HG03066 (cell line): ENCODE data around the gene QDPR.

Source experiments
- ATAC-seq: cut with Tn5 transposase; IDR thresholded peaks from one replicate; pipeline ENCODE4 v1.9.1; 2021; ENCODE audit warnings: low read depth; ENCODE audit not compliant: unreplicated experiment

Gene QDPR

DNA sequence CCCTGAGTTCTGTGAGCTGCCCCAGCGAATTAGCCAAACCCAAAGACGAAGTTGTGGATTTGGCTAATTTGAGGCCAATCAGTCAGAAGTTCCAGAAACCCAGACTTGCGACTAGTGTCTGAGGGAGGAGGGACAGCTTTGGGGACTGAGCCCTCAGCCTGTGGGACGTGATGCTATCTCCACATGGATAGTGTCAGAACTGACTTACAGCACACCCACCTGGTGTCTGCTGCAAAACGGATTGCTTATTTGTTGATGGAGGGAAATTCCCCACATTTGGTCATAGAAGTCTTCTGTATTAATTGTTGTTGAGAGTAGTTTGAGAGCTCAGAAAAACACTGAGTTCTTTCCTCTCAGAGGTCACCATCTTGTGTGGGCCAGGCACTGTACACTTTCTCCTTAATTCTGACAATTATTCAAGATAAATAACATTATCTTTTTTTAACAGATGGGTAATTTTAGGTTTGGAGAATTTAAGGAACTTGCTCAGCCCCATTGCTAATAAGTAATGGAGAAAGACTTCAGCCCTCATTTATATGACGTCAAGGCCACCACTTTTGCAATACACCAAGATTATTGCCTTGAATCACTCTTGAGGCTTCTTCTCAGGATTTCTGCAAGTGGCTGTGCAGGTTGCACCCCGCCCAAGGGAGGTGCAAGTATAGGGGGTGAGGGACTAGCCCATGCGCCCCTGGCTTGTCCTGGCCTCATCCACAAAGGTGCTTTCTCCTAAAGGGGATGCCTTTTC is 19.8 kb upstream of the QDPR start:
- no peak for ATAC-seq

DNA sequence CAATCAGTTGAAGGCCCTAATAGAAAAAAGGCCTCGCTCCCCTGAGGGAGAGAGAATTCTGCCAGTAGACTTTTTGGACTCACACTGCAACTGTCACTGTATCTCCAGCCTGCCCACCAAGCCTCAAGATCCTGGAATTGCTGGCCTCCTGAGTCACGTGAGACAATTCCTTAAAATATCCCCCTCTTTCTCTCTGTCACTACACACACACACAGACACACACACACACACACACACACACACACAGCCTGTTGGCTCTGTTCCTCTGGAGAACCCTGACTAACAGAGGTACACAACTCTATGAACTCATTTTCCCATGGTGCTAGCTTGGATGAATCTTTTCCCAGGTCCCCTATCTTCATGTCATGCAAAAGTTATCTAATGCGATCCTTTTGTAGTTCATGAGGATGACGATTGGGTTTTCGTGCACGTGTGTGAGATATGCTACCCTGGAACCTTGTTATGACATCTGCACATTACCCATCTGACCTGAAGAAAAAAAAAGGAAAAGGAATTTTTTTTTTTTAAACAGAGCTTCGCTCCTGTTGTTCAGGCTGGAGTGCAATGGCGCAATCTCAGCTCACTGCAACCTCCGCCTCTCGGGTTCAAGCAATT is 16.8 kb upstream of the QDPR start:
- ATAC-seq: no peak

DNA sequence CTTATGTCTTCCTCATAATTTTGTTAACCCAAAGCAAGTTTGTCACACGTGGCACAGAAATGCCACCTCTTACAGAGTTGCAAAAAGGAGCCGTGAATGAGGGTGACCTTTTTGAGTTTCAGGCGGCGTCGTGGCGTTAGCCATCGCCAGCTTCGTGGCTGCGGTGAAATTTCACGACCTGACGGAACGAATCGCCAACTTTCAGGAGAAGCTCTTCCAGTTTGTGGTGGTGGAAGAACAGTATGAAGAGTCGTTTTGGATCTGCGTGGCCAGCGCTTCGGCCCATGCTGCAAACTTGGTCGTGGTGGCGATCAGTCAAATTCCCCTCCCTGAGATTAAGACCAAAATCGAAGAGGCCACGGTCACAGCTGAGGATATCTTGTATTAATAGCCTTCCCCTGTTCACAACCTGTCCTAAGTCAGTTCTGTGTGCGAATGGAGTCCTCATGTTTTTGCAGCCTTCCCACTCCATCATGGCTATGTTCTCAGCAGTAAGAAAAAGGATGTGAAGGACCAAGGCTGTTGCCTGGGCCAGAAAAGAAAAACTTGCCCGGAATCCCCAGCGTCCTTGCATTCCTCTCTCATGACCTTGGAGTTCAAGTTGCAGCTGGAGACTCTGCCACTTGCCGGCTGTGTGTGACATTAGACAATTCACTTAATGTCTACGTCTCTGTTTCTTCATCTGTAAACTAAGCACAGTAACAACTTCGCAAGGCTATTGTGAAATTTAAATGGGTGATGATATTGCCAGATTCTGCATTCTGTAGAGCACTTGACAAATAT is 15.0 kb upstream of the QDPR start:
- no peak for ATAC-seq

DNA sequence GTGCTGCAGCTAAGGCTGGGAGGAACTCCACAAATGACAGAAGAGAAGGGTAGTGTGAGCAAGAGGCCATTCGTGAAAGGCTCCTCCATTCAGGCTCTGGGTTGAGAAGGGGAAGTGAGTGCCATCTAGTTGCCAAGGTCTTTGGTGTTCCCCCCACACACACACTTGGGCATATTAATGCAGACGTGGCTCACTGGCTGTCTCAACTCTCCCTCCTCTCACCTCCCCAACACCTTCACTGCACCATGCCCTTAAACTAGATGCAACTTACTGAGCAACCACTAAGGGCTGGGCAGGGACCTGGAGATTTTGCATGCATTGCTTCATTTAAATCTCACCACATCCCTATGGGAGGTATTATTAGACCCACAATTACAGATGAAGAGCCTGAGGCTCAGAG is 11.8 kb upstream of the QDPR start:
- ATAC-seq: no peak

DNA sequence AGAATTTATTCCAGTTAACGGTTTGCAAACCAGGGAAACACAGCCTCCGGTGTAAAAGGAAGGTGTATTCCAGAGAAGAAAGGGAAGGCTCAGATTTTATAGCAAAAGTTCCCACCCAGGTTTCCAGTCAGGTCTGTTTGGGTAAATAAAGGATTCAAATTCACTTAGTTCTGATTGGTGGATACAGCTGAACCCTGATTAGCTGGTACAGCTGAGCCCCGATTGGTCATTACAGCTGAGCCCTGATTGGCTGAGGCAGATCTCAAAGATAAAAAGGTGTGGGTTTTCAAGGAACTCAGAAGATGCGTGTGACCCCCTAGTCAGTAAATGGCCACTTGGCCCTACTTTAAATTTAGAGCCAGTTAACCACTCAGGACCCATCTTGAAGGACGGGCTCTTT is 9.7 kb upstream of the QDPR start:
- no peak for ATAC-seq

DNA sequence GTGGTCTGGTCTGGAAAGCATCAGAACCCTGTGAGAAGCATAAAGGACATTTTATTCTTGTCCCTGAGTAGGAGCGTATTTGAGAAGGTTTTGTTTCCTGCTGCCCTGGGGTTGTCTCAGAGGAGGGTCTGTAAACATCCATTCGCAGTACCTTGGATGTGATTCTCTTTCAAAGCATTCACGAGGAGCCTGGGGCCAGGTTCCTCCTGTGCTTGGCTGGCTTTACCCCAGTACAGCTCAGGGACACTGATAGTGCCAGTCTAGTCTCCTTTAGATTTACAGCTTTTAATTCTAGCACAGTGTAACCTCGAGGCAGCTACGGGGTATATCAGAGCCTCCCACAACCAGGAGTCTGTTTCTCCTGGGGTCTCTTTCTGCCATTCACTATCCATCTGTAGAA is 5.8 kb upstream of the QDPR start:
- ATAC-seq: no peak

DNA sequence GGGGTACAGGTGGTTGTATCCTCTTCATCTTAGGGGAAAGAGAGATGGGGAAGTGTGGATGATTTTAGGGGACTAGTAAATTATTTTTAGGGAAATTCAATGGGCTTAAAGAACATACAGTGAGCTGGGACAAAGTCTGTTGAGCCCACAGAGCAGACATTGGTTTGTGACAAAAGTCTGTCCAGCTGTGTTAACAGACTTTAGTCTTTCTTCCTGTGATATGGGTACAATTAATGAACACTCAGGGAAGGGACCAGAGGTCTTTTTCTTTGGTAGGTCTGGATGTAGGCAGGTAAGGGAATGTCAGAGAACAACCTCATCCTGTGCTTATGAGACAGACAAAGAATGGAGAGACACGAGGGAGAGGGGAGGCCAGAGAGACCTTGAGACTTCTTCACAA is 5.1 kb upstream of the QDPR start:
- ATAC-seq: no peak

DNA sequence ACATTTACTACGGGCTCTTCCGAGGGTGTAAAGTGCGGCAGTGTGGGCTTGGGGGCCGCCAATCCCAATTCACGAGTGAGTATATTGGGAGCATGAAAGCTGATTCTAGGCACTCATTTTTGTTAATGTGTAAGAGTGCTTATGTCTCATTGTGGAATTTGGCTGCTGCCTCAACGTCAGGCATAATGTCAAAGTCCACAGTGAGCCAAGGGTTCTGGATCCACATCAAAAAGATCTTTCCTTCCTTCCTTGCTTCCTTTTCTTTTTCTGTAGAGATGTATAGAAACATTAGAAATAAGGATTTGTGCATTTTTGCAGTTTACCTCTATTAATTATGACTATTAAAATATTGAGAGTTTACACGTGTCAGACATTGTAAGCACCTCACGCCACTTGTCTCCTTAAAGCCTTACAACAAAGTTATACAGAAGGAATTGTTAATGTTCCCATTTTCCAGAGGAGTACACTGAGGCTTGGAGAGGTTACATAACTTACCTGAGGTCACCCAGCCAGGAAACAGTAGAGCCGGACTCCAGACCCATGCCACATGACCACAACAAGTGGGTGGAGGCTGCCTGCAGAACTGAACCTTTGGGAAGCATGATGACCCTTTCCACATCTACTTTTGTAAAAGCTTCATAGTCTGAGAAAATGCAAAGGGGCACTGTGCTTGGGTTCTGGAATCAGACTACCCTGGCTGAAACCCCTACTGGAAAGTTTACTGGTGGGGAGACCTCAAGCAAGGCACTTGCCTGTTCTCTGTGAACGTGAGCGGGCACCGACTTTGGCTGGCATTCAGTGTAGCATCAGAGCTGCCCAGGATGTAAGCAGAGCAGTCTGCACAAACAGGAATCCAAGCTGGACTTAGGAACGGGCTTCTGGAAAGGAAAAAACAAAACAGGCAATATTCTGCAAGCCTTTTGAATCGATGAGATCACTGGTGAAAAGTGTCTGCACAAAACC is 3.8 kb upstream of the QDPR start:
- ATAC-seq: no peak

DNA sequence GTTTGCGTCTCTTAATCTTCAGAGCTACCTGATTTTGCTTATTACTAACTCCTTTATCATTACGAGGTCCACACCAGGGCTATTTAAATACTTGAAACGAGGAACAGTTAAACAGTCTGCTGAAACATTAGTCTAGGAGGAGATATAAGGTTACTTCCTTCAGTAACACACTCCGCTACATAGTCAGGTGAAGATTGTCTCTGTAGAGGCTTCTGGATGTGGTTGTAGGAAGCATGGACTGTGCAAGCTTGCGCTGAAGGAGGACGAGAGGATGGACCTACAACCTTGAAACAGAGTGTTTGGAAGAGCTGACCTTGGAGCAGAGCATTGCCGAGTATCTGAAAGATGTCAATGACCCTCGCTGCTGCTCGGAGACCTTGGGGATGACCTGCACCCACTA is 3.0 kb upstream of the QDPR start, which contains the start of gene CLRN2:
Gene CLRN2, plus strand, starts transcription at position 301 of the 400 bp plus-strand sequence. CDS start 102 bp downstream, outside the sequence.
- no peak for ATAC-seq

DNA sequence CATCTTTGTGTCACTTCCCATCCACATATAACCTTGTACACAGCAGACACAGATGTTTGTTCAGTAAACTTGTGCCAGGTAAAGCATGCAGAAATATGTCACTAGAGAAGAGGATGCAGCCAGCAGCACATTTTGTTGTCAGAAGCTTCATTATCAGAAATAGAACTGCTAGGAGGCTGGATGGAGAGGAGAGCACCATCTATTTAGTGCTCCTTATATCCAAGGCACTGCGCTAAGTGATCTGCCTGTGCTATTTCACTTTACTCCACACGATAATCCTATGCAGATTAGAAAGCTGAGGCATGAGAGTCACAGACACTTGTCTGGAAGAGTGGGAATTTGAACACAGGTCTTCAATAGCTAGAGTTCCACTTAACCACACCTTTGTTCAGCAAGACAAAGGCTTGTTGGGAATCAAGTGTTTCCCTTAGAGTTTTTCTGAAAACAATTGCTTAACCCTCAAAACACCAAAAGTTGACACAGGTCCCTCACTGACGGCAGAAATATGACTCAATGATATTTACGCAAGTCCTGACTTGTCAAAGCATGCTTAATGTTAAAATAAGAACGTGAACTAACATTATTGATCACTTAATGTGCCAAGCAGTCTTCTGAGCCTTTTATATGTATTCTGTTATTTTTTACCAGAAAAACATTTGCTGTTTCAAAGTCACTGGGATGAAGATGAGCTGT is 1.2 kb upstream of the QDPR start:
- ATAC-seq: no peak

DNA sequence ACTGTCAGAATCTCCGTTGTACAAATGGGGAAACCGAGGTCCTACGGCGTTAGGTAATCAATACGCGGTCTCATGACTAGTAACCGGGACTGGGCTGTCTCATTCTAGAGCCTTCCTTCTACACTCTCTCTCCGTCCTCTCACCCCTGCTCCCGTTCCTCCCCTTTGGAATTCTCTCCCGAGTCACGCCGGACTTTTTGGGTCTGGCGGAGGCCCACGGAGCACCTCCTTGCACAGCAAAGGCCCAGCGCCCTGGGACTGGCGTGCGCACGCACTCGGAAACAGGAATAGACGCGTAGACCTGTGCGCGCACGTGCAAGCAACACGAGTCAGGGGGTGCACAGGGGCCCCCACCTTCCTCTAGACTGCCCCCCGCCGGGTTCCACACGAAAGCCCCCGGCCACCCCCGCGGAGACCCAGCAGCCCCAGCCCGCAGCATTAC is 361 bp downstream of the QDPR start:
- peak; percentile 52 for ATAC-seq

DNA sequence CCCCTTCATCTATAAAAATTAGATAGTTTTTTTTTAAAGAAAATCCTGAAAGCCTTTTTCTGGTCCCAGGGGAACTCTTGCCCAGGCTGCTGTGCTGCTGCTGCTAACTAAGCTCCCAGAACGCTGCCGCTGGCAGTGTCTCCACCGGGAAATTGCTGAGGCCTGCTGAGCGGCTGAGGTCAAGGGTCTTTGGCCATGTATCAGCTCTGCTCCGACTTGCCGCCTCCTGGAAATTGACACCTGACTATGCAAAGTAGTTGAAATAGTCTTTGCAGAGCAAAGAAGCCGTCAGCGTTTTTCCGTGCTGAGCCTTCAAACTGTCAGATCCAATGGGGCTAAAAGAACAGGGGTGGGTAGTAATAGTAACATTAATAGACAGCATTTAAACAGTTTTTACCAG is 839 bp downstream of the QDPR start:
- ATAC-seq: no peak

DNA sequence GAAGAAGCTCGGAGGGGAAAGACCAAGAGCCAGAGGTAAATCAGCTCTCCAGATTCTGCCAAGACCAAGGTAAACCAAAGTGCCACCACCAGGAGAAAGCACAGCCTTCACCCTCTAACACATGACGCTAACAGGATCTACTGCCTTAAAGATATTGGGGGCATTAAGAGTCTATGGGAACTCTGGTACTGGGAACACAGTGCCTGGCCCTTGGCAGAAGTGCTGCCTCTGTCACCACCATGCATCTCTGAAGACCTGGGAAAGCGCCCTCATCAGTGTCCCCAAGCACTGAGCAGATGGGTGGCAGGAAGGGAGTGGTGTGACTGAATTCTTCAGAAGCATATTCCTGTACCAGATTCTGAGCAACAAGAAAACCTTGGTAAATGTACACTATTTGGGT is 1.3 kb downstream of the QDPR start:
- ATAC-seq: no peak

DNA sequence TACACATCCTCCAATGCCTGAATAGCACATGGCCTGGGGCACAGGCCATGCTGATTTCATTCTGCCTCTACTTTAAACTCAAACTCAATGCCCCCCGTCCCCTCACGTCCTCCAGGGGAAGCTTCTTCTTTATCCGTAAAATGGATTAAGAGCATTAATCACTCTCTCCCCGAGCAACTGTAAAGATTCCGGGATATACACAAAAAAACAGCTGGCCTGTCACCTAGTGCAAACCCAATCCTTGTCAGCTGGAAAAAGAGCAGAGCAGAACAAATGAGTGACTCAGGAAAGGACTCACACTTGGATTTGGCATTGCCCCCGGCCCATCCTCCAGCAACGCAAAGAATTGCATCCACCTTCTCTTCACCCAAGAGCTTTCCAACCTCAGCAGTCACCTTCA is 7.8 kb downstream of the QDPR start:
- ATAC-seq: no peak

DNA sequence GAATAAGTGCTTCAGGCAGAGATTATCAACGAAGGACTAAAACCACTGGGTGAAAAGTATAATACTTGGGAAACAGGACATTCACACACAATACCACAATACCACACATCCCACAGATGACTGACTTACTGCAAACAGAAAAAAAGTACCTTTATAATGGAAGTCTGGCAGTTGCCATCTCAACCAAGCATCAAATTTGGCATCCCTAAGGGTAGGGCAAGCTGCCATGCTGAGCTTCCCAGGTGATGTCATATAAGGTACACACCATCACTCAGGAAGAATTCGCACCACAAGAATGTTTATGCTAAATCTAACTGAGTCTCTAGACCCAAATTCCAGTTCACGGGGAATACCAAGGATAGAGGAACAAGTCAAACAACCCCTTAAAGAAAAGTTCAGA is 9.1 kb downstream of the QDPR start:
- ATAC-seq: no peak

DNA sequence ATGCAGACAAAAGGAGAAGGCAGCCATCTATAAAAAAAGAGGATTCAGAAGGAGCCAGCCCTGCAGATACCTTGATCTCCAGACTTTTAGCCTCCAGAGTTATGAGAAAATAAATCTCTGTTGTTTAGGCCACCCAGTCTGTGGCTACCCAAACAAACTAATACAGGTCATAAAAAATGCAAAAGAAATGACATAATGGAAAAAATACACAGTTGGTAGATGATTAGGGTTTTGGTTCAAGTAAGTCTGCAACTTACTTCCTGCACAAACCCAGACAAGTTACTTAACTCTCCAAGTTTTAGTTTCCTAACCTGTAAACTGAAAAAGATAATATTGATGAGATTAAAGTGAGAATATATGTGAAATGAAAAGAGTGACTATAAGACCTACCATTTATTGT is 11.3 kb downstream of the QDPR start:
- ATAC-seq: no peak

DNA sequence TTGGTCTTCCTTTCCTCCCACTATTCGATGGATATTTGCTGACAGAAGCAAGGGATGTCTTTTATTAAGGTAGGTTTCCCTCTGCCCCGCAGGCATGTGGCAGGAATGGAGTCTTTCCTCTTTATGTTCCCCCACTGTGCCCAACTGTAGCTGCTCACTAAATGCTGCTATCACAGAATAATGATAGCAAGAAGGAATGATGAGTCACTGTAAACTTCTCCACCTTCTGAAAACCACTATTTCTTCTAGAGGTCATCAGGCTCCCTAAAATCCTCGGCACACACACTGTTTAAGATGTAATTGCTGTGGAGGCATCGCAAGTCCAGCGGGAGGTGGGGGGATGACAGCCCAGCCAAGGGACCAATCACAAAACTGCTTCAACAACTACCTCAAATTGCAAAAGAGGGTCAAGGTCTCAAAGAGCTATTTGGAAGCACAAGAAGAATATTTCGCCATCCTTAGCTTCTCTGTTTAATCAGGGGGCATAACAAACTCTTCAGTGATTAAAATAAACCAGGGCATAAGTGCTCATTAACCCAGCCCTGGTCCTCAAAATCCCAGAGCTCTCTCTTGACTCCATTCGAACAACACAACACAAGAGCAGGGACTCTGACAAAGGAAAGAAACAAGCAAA is 13.9 kb downstream of the QDPR start:
- ATAC-seq: no peak

DNA sequence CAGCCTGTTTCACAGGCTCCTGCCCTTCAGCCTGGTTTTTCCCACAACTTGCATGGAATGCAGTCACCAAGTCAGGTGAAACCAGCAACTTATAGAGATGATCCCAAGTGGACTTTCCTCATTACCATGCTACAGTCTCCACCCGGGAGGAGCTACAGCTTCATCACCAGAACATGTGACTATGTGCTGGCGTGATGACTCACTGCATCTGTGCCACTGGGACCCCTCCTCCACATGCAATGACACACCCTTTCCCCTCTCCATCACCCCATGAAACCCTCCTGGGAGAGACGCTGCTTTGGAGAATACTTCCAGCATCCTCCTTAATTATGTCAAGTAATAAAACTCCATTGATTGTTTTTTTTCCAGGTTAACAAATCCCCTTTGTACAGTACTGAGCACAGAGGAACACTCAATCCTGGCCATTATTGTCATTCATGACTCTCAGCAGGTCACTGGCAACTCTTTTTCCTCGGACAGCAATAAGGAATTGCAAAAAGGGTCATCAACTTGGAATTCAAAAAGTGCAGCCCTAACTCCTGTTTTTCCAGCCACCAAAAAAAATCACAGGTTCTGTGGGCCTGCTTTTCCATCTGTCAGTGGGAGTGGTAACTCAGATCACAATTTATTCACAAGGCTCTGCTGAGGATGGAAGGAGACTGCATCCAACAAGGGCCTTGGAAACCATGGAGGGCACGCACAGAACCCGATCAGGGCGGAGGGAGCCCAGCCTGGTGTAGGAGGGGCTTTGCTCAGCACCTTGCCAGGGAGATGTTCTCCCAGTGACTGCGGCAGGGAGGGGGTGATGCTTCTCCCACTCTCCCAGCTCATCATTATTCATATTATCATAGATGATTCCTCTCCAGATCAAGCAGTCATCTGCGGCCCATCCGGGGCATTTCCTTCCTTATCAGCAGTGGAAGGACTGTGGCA is 17.4 kb downstream of the QDPR start:
- ATAC-seq: no peak
